Measurements from ENCODE around the gene KPNA5. TPM values are rescaled to one million over a fixed set of nuclear protein-coding genes. Genes with fewer than 3 reads are reported as not detected.
A peak's percentile ranks its signal among the peaks of the same experiment; 100 is the strongest.
"Not testable (repeated sequence)": the region's sequence is repeated elsewhere in the genome, so short reads cannot be mapped to it uniquely, and the experiment has no call there.

The KPNA5 gene
- total RNA-seq (2014; rRNA removed; shearing (Covaris generic)), result 5.3 and 6.1 TPM in 2 replicates
- polyA plus RNA-seq (2014; cell fraction: nucleus; rRNA removed), result 2.2 and 5.4 TPM in 2 replicates

- DNase-seq (ENCODE audit: extremely low read depth, low read depth), result peak; percentile 83
These were observed at the start of gene KPNA5 for GRCh38 chr6:116680880-116681672. Gene KPNA5 (plus strand): TSS chr6:116681211. CDS start chr6:116681335, 124 bp downstream.

DNA sequence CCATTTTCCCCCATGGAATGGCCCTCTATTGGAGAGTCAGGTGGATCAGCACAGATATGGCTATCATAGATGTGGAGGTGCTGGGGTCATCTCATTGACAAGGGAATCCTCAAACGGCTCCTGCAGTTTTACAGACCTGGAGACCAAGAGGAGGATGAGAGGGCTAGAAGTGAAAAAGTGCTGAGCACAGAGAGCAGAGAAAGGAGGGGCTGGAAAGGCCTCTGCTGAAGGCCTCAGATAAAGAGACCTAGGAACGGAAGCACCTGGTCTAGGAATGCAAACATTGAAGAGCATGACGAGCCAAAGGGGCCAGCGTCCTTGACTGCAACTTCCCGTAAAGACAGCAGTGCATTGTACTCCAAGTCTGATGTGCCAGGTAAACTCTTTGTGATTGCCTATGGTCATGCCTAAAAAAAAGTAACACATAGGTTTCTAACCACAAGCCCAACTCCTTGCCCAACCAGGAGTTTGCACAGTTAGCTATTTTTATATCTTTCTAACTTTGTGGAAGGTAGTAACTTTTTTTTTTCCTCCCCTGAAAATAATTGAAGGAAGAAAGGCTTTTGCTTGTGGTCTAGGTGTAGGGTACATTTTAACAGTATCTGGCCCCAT, 49.5 kb upstream of the KPNA5 start:
- DNase-seq (ENCODE audit: extremely low read depth, low read depth), result no peak

- DNase-seq (ENCODE audit: extremely low read depth, low read depth), result peak; percentile 9
These were observed 47.3 kb upstream of the KPNA5 start for GRCh38 chr6:116633685-116634084.

DNA sequence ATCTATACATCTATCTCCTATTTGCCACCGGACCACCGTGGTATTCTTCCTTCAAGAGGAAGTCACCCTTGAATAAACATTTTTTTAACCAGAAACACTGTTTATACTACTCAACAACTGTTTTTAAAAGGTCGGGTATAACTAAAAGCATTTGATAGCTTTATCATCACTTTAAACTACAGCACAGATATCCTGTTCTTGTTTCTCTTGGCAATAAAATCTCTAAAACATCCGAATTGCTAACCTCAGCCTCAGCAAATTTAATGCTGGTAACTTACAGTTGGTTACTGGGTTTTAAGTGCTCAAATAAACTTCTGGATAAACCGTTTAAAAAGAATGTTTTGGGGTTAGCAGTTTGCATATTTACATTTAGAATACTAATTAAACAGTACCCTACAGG, 32.9 kb upstream of the KPNA5 start:
- no peak for DNase-seq (ENCODE audit: extremely low read depth, low read depth)

DNA sequence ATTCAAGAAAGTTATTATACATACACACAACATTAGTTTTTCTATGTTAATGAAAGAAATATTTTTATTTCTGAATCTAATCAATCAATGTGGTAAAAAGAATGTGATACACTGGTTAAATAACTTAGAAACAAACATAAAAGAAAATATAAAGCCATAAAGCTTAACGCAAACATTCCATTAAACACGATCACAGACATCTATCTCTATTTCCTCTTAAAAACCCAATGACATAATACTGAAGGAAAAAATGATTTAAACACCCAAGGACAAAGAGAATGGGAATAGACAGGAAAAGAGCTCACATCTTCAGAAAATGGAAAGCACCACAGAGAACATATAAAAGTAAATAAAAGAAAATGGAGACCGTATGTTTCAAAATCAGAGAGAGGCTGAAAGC, 31.9 kb upstream of the KPNA5 start:
- no peak for DNase-seq (ENCODE audit: extremely low read depth, low read depth)

GRCh38 chr6:116651916-116652315, 29.1 kb upstream of the KPNA5 start:
- DNase-seq (ENCODE audit: extremely low read depth, low read depth), result no peak

GRCh38 chr6:116661594-116661993, 19.4 kb upstream of the KPNA5 start:
- no peak for DNase-seq (ENCODE audit: extremely low read depth, low read depth)

DNA sequence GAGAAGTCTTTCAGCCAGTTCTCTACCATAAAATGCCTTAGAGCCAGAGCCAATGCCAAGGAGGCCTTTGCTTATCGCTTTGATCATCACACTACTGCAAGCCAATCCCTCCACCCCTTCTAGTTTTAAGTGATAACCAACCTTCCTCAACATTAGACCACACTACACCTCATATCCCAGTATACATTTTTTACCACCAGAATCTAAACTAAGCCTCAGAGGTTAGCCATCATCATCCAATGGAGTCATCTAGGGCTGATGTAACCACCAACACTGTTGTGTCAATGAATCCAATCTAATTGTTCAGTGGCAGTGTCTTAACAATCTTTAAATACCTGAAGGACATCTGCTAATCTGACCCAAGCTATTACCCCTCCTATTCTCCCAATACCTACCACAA, 18.8 kb upstream of the KPNA5 start:
- DNase-seq (ENCODE audit: extremely low read depth, low read depth), result no peak

- no peak for DNase-seq (ENCODE audit: extremely low read depth, low read depth)
These were observed 17.7 kb upstream of the KPNA5 start for GRCh38 chr6:116663308-116663707.

GRCh38 chr6:116664169-116664568, 16.8 kb upstream of the KPNA5 start:
- not testable (repeated sequence) for DNase-seq (ENCODE audit: extremely low read depth, low read depth)

- no peak for DNase-seq (ENCODE audit: extremely low read depth, low read depth)
These were observed 15.5 kb upstream of the KPNA5 start for GRCh38 chr6:116665464-116665863.

- no peak for DNase-seq (ENCODE audit: extremely low read depth, low read depth)
These were observed 14.1 kb upstream of the KPNA5 start for GRCh38 chr6:116666869-116667268.

GRCh38 chr6:116667623-116668022, 13.4 kb upstream of the KPNA5 start:
- no peak for DNase-seq (ENCODE audit: extremely low read depth, low read depth)

DNA sequence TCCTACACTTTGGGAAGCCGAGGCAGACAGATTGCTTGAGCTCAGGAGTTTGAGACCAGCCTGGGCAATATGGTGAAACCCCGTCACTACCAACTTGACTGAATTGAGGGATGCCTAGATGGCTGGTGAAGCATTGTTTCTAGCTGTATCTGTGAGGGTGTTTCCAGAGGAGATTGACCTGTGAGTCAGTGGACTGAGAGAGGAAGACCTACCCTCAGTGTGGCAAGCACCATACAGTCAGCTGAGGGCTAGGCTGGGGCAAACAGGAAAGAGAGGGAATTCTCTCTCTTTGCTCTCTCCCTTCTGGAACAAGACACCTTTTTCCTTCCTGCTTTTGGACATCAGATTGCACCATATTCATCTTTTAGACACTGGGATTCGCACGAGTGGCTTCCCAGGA, 8.7 kb upstream of the KPNA5 start:
- no peak for DNase-seq (ENCODE audit: extremely low read depth, low read depth)

- no peak for DNase-seq (ENCODE audit: extremely low read depth, low read depth)
These were observed 5.0 kb upstream of the KPNA5 start for GRCh38 chr6:116676021-116676420.

GRCh38 chr6:116682334-116682712, 1.3 kb downstream of the KPNA5 start:
- DNase-seq (ENCODE audit: extremely low read depth, low read depth), result no peak

DNA sequence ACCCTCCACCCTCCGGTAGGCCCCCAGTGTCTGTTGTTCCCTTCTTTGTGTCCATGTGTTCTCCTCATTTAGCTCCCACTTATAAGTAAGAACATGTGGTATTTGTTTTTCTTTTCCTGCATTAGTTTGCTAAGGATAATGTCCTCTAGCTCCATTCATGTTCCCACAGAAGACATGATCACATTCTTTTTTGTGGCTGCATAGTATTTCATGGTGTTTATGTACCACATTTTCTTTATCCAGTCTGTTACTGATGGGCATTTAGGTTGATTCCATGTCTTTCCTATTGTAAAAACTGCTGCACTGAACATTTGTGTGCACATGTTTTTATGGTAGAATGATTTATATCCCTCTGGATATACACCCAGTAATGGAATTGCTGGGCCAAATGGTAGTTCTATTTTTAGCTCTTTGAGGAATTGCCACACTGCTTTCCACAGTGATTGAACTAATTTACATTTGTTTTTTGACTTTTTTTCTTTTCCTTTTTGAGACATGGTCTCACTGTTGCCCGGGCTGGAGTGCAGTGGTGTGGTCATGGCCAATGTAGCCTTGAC, 4.5 kb downstream of the KPNA5 start:
- no peak for DNase-seq (ENCODE audit: extremely low read depth, low read depth)

- not testable (repeated sequence) for DNase-seq (ENCODE audit: extremely low read depth, low read depth)
These were observed 5.6 kb downstream of the KPNA5 start for GRCh38 chr6:116686475-116687101.

GRCh38 chr6:116691154-116691553, 10.1 kb downstream of the KPNA5 start:
- no peak for DNase-seq (ENCODE audit: extremely low read depth, low read depth)

- DNase-seq (ENCODE audit: extremely low read depth, low read depth), result not testable (repeated sequence)
These were observed 11.9 kb downstream of the KPNA5 start for GRCh38 chr6:116692873-116693272.

DNA sequence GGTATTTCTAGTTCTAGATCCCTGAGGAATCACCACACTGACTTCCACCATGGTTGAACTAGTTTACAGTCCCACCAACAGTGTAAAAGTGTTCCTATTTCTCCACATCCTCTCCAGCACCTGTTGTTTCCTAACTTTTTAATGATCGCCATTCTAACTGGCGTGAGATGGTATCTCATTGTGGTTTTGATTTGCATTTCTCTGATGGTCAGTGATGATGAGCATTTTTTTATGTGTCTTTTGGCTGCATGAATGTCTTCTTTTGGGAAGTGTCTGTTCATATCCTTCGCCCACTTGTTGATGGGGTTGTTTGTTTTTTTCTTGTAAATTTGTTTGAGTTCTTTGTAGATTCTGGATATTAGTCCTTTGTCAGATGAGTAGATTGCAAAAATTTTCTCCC, 12.3 kb downstream of the KPNA5 start:
- DNase-seq (ENCODE audit: extremely low read depth, low read depth), result not testable (repeated sequence)
